Gastroesophageal sphincter (tissue), 3 donors: ENCODE measurements around the gene KCTD19.

ENCODE experiments used
- POLR2A ChIP-seq, 2 donors: fragments of 450-650 bp; IDR thresholded peaks; one replicate each; pipeline ENCODE4 v1.6.1; 2017; ENCODE audit warnings: antibody characterized with exemption in 2 of 2, mild to moderate bottlenecking in 2 of 2, moderate library complexity in 1 of 2
- POLR2AphosphoS5 ChIP-seq: sonication (generic); formaldehyde crosslinking; IDR thresholded peaks from one replicate; pipeline ENCODE4 v1.6.1; 2017; ENCODE audit warnings: antibody characterized with exemption
- TF ChIP-seq, protein P1 (sequence below), 4 experiments: fragments of 200-600 bp in 2 of 4; fragments of 450-650 bp in 2 of 4; sonication (generic) in 1 of 4; IDR thresholded peaks; one replicate each; pipeline ENCODE4 v1.5.1; 2017 to 2019; ENCODE audit warnings: antibody characterized with exemption in 4 of 4, mild to moderate bottlenecking in 2 of 4, moderate library complexity in 2 of 4

DNA sequence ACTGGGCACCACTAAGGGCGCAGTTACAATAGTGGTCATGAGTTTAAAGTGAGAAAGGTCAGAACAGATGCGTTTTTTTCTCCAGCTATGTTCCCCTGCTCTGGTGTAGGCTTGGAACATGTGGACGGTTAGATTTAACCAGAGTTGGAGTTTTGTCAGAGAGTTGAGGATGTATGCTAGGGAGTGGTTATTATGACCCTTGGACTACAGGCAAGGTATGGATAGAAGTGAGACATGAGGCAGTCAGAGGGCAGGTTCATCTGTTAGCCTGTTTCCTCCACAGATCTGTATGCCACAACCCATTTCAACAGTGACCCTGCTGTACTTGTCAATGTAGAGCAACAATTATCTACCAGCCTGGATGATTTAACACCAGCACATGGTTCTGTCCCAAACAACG, 44.1 kb upstream of the KCTD19 start:
- TF ChIP-seq POLR2A (IDR thresholded peaks at IDR 0.05) (no peak), POLR2AphosphoS5 (no peak)
- TF ChIP-seq, protein P1, sequence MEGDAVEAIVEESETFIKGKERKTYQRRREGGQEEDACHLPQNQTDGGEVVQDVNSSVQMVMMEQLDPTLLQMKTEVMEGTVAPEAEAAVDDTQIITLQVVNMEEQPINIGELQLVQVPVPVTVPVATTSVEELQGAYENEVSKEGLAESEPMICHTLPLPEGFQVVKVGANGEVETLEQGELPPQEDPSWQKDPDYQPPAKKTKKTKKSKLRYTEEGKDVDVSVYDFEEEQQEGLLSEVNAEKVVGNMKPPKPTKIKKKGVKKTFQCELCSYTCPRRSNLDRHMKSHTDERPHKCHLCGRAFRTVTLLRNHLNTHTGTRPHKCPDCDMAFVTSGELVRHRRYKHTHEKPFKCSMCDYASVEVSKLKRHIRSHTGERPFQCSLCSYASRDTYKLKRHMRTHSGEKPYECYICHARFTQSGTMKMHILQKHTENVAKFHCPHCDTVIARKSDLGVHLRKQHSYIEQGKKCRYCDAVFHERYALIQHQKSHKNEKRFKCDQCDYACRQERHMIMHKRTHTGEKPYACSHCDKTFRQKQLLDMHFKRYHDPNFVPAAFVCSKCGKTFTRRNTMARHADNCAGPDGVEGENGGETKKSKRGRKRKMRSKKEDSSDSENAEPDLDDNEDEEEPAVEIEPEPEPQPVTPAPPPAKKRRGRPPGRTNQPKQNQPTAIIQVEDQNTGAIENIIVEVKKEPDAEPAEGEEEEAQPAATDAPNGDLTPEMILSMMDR (IDR thresholded peaks at IDR 0.05), result no peak
